Right lobe of liver (tissue), 6 donors: ENCODE measurements around the gene FBXO17. TPM values are rescaled to one million over a fixed set of nuclear protein-coding genes. Genes with fewer than 3 reads are reported as not detected.

ENCODE experiments used
- ATAC-seq, 4 donors: fragments of 200-7000 bp; cut with Tn5 transposase; one replicate each; pipeline ENCODE4 v1.9.1; 2020; ENCODE audit warnings: mild to moderate bottlenecking in 4 of 4, moderate library complexity in 4 of 4
- DNase-seq, 3 donors: peaks; one replicate each; pipeline ENCODE4 v3.0.0-alpha.2; 2020
- H3K27ac ChIP-seq, 3 donors: fragments of 200-600 bp; one replicate each; pipeline ENCODE4 v1.8.0; 2022
- H3K27me3 ChIP-seq, 2 donors: fragments of 200-600 bp; one replicate each; pipeline ENCODE4 v1.8.0; 2022
- H3K36me3 ChIP-seq, 4 donors: fragments of 200-600 bp; sonication (generic) in 1 of 4; one replicate each; pipeline versions ENCODE4 v1.5.1 to v1.8.0; 2017 to 2022; ENCODE audit warnings: control low read depth in 1 of 4
- H3K4me1 ChIP-seq, 4 donors: fragments of 200-600 bp; sonication (generic) in 1 of 4; one replicate each; pipeline versions ENCODE4 v1.5.1 to v1.8.0; 2017 to 2022; ENCODE audit warnings: control low read depth in 1 of 4
- H3K4me3 ChIP-seq, 3 donors: fragments of 200-600 bp; one replicate each; pipeline ENCODE4 v1.8.0; 2022
- H3K9me3 ChIP-seq, 4 donors: fragments of 200-600 bp; sonication (generic) in 1 of 4; one replicate each; pipeline versions ENCODE4 v1.5.1 to v1.8.0; 2017 to 2022; ENCODE audit warnings: control low read depth in 1 of 4
- CTCF ChIP-seq, 4 donors: fragments of 200-600 bp in 3 of 4; fragments of 450-650 bp in 1 of 4; IDR thresholded peaks; one replicate each; pipeline versions ENCODE4 v1.5.1 to v1.8.0; 2016 to 2022; ENCODE audit warnings: antibody characterized with exemption in 4 of 4, mild to moderate bottlenecking in 2 of 4
- POLR2A ChIP-seq: fragments of 450-650 bp; IDR thresholded peaks from one replicate; pipeline ENCODE4 v1.6.1; 2017; ENCODE audit warnings: antibody characterized with exemption, mild to moderate bottlenecking
- WGBS: methylation state at CpG from one replicate; pipeline ENCODE4 v1.1.6; 2018; ENCODE audit warnings: low coverage, low lambda C conversion rate; ENCODE audit not compliant: insufficient coverage; ENCODE audit errors: missing lambda C conversion rate; 5-methylcytosine and 5-hydroxymethylcytosine counted together
- intact Hi-C, 2 donors: fragments of 100-400 bp; cut with DNase I; formaldehyde crosslinking; loops; one replicate each; pipeline versions ENCODE4 v1.11.2 to v1.14.1; 2022
- total RNA-seq, 6 experiments: library from RNA; depleted of rRNA in 2 of 6; stranded (reverse); fragments of >200 nt in 2 of 6; fragmentation: NEBNext Ultra II Directional in 3 of 6; extraction: Animal tissue kit (Norgen Biotek cat#: 25700) in 3 of 6; gene quantifications; one replicate each; pipeline versions ENCODE4 v1.1.0 to v1.2.4, GENCODE V29; 2016 to 2023
- donor health status: DM: no; HTN: yes; CAD: no.
- donor health status: DM: no; HTN: no; CAD: no.
- donor health status: DM: no; HTN: no; CAD: no.
- donor health status: DM: no; HTN: yes; CAD: no.
- donor health status: DM: no; HTN: yes; CAD: no.

FBXO17 gene
- total RNA-seq, 6 experiments from 2014 or later: 19.9 to 57.9 (median 36.7) TPM

GRCh38 chr19:38921420-38922274 lies 53.9 kb downstream of the FBXO17 start:
- 94% methylated on average over 5 of the region's 20 CpGs for WGBS
- Histone ChIP-seq H3K36me3 (peaks cover 0 to 17% (median 6%) of the 10 kb centered on the region in 4 donors), H3K27me3 (no peaks in the 10 kb centered on the region), H3K9me3 (no peaks in the 10 kb centered on the region), H3K4me1 (no peaks in the 10 kb centered on the region), H3K4me3 (no peak overlapping the region), H3K27ac (no peak overlapping the region)
- TF ChIP-seq CTCF (IDR thresholded peaks at IDR 0.05) (no peak), POLR2A (no peak)
- ATAC-seq (no peak), DNase-seq (peak in 2 of 3 donors; percentile 9 to 37)
- intact Hi-C loops: no loop called here

GRCh38 chr19:38920602-38921419 lies 54.7 kb downstream of the FBXO17 start:
- 61% methylated on average over 5 of the region's 14 CpGs for WGBS
- ATAC-seq (no peak), DNase-seq (peak in 2 of 3 donors; percentile 10 to 47)
- H3K27me3 ChIP-seq: no peaks in the 10 kb centered on the region
- intact Hi-C loops: no loop called here
- H3K36me3 ChIP-seq: peaks cover 0 to 17% (median 6%) of the 10 kb centered on the region in 4 donors
- no peak overlapping the region for H3K4me3 ChIP-seq
- no peak for TF ChIP-seq CTCF (IDR thresholded peaks at IDR 0.05)
- no peak for TF ChIP-seq POLR2A
- H3K27ac ChIP-seq: no peak overlapping the region
- H3K9me3 ChIP-seq: no peaks in the 10 kb centered on the region
- H3K4me1 ChIP-seq: no peaks in the 10 kb centered on the region

- H3K9me3 ChIP-seq: no peaks in the 10 kb centered on the region
- TF ChIP-seq CTCF (IDR thresholded peaks at IDR 0.05) (no peak), POLR2A (no peak)
- WGBS: 78% methylated on average over 21 of the region's 21 CpGs
- H3K4me1 ChIP-seq: no peaks in the 10 kb centered on the region
- no peak overlapping the region for H3K27ac ChIP-seq
- H3K27me3 ChIP-seq: no peaks in the 10 kb centered on the region
- intact Hi-C loops: no loop called here
- ATAC-seq: no peak
- no peak overlapping the region for H3K4me3 ChIP-seq
- peak in 2 of 3 donors; percentile 17 to 44 for DNase-seq
- H3K36me3 ChIP-seq: peaks cover 0 to 11% (median 6%) of the 10 kb centered on the region in 4 donors
Measured at GRCh38 chr19:38919837-38920601, 55.5 kb downstream of the FBXO17 start.

GRCh38 chr19:38918526-38918925 lies 57.0 kb downstream of the FBXO17 start:
- intact Hi-C loops: no loop called here
- no peaks in the 10 kb centered on the region for H3K27me3 ChIP-seq
- DNase-seq (peak; percentile 16 to 39 (median 30)), ATAC-seq (no peak)
- H3K4me1 ChIP-seq: no peaks in the 10 kb centered on the region
- no peaks in the 10 kb centered on the region for H3K9me3 ChIP-seq
- WGBS: 90% methylated on average over 6 of the region's 10 CpGs
- H3K4me3 ChIP-seq: no peak overlapping the region
- no peak for TF ChIP-seq POLR2A
- TF ChIP-seq CTCF (IDR thresholded peaks at IDR 0.05): no peak
- H3K27ac ChIP-seq: no peak overlapping the region
- no peaks in the 10 kb centered on the region for H3K36me3 ChIP-seq
